Measurements from ENCODE around the gene CAMK4.

CAMK4 gene

DNA sequence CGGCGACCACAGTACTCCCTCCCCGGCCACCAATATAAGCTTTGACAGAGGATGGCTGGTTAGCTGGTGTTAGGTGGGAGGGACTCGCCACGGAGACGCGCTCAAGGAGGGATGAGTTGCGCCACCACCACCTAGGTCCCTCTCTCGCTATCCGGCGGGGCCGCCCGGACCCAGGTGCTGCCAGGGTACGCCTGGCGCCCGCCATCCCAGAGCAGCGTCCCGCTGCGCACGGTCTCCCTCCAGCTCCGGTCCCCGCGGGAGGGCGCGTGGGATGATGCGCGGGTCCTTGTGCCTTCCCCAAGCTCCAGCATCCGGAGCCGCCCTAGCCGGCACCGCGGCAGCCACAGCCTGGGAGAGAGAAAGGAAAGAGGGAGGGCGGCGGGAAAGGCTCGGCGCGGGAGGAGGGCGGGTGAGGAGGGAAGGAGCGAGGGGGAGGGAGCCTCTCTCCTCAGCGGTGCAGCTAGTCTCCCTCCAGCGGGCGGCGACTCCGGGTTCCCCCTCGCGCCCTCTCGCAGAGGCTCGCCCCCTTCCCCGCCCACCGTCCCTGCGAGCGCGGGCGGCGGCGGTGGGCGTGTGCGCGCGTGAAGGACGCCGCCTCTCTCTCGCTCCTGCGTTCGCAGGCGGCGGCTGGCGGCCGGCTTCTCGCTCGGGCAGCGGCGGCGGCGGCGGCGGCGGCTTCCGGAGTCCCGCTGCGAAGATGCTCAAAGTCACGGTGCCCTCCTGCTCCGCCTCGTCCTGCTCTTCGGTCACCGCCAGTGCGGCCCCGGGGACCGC is at the start of gene CAMK4:
CAMK4 (plus strand) TSS at position 598 of the 774 bp plus-strand sequence; CDS start at position 698, 100 bp downstream.
- peak; percentile 84 for DNase-seq

DNA sequence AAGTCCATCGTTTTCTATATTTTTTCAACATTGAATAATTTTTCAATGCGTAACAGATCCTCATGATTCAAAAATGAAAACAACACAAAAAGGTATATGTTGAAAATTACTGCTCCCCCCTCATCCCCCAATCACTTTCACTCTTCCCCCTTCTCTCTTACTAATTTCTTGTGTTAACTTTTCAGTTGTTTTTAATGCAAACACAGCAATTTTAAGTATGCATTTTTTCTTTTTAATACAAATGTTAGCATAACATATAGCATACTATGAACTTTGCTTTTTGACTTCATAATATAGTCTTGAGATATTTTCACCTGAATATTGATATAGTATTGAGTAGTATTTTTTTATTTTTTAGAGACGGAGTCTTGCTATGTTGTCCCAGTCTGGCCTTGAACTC is 41.1 kb upstream of the CAMK4 start:
- DNase-seq = no peak

DNA sequence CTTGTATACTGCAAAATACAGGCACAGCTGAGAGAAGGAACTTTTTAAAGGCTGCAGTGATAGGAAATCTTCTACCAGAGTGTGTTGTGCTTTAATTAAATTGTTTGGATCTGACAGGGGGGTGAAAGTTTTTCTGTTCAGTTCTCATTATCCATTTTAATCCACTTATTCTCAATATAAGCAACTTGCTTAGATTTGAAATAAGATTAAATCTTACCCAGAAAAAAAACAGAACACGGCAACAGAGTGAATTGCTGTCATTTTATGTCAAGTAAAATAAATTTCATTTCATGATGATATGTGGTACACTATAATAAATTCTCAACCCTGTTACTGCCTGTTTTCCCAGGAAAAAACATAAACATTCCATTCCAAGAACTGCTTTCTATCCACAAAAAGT is 37.1 kb upstream of the CAMK4 start:
- no peak for DNase-seq

DNA sequence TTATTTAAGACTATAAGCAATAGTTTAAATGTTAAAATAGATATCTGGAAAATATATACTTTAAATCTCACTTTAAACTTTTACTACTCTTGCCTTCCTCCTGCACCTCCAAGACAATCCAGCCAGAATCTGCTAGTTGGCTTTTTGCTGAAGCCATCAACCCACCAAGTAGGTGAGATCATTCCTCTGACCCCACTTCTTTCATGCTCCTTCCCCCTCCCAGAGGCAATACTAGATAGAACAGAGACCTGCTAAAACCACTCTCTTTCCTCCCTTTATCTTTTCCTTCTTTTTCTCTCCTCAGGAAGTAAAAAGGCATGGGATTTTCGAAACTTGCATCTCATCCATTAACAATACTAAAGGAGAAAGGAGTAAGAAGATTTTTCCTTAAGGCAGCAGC is 30.1 kb upstream of the CAMK4 start:
- no peak for DNase-seq

DNA sequence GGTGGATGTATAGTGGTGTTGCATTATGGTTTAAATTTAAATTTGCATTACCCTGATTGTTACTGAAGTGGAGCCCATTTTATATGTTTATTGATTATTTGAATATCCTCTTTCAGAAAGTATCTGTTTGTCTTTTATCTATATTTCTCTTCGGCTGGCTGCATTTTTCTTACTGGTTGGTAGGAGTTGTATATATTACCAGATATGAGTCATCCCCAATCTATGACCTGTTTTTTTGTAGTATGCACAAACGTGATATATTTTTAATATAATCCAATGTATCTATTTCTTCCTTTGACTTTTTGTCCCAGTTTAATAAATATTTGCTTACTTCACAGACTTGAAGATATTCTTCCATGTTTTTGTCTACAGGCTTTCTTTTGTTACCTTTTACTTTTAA is 29.3 kb upstream of the CAMK4 start:
- no peak for DNase-seq

DNA sequence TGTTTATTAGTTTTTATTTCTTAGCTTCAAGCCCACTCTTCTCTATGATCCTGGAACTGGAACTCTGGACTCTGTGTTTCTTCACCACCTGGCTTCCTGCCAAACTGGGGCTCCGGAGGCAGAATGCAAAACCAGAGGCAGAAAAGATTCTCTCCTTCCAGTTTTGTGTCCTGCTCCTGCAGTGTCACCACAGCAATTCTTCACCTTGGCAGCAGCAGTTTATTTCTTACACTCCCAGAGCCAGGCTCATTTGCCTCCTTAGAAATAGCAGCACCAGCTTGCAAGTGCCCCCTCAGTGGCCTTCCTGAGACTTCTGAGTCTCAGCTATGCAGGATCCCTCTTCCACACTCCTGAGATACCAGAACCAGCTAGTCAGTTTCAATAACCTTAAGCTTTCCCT is 26.7 kb upstream of the CAMK4 start:
- DNase-seq = no peak

DNA sequence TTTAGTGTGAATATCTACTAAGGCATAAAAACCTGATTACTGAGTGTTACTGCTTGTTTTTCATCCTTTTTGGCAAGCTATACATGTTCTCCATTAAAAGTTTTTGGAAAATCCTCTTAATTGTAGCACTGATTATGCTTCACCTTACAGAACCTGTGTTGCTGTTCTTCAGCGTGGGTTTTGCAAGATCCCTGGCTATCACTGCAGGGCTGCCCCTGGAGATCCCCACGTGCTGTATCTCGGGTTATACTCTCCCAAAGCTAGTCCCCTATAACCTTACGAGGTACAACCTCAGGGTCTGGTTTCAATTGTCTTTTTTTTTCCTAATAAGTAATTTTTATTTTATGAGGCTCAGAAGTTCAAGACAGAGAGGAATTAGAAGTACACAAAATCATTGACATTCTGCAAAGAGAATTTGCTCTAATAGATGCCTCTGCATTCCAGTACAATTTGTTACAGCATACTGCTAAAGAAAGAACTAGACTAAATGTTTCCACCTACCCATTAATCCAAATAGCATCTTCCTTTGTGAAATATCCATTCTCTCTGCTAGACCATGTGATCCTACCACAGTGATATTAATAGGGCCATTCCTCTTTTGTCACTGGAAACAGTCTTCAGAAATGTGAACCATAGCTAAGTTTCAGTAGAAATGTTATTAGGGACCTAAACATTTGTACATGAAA is 25.8 kb upstream of the CAMK4 start:
- no peak for DNase-seq

DNA sequence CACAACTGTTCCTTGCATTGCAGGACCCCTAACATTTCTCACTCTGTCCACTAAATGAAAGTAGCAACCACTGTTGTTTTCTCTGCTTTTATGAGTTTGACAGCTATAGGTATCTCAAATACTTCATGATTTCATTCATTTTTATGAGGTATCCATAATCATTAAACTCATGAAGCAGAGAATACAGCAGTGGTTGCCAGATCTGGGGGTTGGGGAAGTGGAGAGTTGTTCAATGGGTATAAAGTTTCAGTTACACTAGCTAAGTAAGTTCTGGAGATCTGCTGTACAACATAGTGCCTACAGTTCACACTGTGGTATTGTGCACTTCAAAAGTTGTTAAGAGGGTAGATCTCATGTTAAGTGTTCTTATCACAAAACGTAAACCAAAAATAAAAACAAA is 23.4 kb upstream of the CAMK4 start:
- DNase-seq = no peak

DNA sequence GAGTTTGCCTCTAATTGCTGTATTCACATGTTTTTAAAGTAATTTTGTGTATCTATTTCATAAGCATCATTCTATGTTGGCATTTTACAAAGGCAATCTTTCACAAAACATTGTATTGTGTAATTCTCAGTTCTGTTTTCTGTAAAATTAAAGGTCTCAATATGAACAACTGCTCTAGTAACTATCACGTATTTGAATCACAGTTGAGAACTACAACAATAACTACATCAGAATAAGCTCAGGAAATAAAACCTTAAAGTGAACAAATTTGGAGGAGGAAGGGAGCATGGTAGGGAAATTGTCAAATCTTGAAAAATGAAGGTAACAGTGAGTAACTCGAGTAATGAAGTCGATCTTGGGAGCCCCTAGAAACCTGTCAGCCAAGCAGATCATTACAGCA is 22.5 kb upstream of the CAMK4 start:
- no peak for DNase-seq

DNA sequence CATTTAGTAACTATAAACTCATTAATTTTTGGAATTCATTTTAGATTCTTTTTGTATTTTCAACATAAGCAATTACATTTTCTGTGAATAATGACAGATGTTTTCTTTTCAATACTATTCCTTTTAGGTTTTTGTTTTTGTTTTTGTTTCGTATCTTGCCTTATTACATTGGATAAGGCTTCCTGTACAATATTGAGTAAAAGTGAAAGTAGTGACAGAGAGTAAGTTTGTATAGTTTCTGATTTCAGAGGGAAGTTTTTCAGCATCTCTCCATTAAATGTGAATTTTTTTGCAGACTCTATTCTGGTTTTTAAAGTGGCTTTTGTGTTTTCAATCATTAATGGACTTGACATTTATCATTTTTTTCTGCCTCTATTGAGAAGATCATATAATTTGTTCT is 12.8 kb upstream of the CAMK4 start:
- peak; percentile 4 for DNase-seq

DNA sequence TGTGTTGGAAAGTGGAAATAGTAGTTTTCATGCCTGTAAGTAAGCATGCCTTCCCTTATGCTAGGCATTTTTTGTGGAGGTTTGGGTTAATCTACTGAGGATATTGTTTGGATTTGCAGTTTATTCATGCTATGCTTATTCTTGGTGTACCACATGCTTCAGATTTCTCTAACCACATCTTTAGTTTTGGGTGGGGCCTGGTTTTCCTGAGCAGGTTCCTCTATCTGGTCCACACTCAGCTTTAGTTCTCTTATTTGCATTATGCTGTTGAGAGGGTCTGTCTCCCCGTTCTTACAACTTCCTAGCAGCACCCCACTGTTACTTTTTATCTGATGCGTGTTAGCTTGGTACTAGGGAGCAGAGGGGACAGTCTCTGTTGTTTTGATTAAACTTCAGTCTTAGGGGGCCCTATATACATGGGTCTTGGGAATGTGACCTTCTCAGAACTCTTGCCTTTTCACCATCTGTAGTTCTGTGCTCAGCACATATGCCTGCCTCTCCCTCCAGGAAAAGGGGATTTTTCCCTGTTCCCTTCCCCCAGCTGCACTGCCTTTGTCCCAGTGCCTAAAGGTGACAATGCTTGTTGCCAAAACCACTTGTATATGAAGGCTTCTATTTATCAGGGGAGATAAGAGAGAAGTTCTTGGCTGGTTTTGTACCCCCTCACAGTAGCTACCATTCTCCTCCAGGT is 10.0 kb upstream of the CAMK4 start:
- DNase-seq = no peak

DNA sequence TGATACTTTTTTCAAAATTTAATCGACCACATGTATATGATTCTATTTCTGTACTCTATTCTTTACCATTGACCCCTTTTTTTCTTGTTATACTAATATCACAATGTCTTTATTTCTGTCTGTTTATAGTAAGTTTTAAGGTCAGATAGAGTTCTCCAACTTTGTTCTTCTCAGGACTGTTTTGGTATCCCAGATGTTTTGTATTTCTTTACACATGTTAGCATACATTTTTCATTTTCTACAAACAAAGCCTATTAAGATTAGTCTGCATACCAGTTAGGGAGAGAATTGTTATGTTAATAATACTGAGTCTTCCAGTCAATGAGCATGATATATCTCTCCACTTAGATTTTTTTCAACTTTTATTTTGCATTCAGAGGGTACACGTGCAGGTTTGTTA is 8.2 kb upstream of the CAMK4 start:
- DNase-seq = no peak

DNA sequence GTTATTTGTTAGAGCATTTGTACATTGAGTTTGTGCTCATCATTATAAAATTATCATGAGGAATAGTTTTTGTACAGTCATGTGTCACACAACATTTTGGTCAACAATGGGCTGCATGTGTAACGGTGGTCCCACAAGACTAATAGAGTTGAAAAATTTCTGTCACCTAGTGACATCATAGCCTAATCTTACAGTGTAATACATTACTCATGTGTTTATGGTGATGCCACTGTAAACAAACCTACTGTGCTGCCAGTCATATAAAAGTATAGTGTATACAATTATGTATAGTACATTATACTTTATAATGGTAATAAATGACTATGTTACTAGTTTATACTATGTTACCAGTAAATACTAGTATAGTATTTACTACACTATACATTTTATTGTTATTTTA is 3.0 kb upstream of the CAMK4 start:
- no peak for DNase-seq

DNA sequence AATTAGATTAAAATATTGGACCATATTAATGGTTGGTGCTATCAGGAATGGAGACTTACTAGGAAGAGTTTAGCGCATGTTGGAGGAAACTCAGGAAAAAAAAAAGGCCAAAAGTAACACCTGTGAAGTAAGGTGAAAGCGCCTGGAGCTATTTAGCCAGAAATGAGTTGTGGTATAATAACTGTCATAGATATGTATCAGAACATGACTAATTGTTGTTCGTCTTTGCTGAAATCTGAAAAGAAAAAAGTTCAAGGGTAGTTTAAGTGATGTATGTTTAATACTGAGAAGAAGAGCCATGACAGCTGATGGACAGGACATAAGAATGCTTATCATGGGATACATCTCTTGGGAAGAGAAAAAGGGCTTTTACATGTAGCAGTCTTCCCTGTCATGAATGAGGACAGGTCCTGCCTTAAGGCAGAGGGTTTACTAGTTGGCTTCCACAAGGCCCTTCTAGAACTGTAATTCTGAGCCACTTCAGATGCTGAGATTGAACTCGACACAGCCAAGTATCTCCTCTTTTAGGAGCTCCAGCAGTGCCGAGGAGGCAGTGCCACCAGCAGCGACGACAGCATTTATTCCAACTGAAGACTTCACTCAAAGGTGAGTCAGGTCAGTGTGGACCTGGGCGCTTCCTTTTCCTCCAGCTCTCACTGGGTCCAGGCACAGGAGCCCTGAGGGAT is 940 bp upstream of the CAMK4 start:
- no peak for DNase-seq

DNA sequence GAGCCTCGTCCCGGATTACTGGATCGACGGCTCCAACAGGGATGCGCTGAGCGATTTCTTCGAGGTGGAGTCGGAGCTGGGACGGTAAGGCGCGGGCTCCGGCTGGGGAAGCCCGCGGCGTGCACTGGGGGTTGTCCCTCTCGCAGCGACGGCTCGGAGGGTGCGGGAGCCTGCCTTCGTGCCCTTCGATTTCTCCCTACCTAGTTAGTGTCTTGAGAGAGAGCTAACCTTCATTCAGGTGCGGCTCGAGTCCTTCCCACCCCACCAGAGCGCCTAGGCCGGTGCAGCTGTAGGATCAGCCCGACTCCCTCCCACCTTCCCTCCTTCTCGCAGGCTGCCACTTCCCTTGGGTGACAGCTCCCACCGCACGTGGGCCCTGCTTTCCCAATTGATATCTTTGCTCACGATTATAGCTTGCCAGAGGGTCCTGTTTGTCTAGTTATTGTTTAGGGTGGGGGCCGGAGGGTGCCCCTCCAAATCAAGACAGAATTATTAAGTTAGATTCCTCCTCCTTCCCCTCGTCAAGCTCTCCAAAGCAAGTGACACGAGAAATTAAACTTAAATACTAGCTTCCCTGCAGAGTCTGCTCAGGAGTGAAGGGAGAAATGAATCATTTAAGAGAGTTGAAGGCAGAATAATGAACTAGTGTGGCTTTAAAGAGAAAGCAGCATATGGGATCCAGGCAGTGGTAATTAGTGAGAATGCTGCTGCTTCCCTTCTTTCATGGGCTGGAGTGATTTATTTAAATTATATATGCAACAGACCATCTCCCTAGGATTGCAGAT is 569 bp downstream of the CAMK4 start:
- DNase-seq = peak; percentile 15

DNA sequence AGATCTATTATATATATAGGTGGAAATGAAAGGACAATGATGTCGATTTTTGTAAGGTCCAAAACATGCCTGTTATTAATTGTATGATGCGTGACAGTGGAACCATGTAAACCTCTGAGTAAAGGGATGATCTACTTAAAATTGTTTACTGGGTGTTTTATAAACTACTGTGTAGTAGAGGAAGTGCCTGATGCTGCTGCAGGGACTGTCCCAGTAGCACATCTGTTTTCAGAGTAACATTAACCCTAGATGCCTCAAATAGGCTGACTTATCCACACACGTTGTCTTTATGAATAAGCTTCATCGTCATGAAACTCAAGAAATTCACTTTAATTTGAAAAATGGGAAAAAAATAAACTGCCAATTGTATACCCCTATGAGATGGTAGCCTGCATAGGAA is 1.7 kb downstream of the CAMK4 start:
- DNase-seq = peak; percentile 57

DNA sequence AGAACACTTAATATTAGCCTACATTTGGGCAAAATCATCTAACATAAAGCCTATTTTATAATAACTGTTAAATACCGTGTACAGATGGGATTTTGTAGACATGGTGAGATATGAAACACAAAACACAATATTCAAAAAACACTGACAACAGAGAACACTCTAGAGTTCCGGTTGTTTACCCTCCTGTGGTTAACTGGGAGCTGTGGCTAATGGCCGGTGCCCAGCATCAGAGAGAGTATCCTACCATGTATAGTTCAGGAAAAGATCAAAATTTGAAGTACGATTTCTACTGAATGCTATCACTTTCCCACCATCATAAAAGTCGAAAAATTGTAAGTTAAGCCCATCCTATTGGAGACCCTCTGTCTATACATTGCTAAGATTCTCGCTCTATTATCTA is 2.4 kb downstream of the CAMK4 start:
- peak; percentile 37 for DNase-seq

DNA sequence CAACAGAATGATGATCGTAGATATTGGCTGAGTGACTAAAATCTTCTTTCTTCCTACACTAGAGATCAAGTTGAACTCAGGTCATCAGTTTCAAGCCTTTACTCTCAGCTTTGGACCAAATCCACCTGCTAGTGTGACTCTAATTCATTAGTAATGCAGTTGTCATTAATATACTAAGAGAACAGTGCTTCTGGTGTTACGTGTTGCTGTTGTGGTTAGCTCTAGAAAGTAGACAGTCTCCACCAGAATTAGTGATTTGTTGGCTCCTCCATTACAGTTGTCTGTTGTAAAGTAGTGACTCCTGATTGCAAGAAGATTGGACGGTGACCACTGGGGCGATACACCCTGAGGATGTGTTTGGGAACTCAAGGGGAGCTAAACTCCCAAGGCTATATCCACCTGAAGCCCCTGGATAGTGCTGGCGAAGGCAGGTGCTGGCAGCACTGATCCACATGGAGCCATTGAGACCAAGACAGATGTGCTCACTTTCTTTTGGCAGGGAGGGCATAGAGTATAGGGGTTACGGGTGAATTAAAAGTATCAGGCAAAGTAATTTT is 3.1 kb downstream of the CAMK4 start:
- peak; percentile 32 for DNase-seq

DNA sequence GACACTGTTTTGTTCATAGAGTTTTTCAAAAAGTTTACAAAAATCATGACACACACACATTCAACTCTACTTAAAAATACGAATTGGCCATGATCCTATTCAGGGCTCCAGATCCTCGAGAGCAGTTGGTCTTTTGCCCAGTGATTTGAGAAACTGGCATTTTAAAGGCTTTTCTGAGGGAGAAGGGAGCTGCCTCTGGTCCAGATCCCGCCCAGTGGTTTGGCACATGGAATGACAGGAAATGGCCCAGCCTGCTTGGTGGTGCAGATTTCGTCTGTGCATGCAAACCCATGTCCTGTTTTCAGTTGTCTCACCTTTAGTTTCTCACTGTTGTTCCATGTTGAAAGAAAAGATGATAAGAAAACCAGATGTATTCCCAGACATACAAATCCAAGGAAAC is 3.6 kb downstream of the CAMK4 start:
- DNase-seq = peak; percentile 56

DNA sequence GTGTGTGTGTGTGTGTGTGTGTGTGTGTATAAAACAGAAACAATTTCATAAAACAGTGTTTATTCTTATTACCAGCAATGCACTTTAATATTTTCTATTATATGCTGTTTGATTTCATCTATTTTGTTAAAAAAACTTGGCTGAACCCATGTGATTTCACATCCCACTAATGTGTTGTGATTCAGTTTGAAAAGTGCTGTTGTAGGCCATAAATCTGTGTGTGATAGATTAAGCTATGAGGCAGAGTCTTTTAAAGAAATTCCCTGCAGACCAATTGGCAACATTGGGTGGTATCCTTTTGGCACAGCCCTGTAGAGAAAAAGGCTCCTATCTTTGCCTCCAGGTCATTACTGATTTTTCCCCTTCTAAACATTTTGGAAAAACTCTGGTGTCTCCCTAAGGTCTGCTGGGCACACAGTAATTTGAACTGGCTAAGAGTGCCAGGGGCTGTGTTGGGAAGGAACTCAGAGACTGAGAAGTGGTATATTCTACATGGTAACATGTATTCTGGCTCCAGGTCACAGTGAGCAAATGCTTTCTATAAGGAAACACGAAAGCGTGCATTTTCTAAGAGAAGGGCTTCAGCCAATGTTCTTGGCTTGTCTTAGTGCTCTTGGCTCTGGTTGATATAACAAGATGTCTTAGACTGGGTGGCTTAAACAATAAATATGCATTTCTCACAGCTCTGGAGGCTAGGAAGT is 4.5 kb downstream of the CAMK4 start:
- no peak for DNase-seq

DNA sequence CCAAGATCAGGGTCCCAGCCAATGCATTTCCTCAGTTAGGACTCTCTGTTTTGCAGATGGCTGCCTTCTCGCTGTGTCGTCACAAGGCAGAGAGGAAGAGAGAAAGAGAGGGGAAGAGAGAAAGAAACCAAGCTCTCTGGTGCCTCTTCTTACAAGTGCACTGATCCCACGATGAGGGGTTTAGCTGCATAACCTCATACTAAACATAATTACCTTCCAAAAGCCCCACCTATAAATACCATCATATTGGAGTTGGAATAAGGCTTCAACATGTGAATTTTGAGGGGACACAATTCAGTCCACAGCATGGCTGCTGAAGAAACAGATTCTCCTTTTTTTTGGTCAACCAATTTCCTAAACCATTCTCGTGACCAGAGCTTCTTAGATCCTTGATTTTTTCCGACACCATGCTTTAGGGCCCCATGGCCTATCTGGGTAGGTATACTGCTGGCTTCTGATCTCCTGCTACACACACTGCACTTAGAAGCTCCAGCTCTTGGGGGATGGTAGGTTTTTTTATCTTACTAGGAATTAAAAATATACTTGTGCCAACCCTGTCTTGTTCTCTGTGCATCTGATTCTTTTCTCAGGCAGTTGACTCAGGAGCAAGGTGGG is 5.1 kb downstream of the CAMK4 start:
- peak; percentile 32 for DNase-seq
